GM18520 (cell line): Measurements from ENCODE around the gene PPP2R5E.
"Not testable (repeated sequence)": the region's sequence is repeated elsewhere in the genome, so short reads cannot be mapped to it uniquely, and the experiment has no call there.

Experiments
- ATAC-seq: cut with Tn5 transposase; IDR thresholded peaks from one replicate; pipeline ENCODE4 v1.9.1; 2021; ENCODE audit not compliant: unreplicated experiment

The PPP2R5E gene

DNA sequence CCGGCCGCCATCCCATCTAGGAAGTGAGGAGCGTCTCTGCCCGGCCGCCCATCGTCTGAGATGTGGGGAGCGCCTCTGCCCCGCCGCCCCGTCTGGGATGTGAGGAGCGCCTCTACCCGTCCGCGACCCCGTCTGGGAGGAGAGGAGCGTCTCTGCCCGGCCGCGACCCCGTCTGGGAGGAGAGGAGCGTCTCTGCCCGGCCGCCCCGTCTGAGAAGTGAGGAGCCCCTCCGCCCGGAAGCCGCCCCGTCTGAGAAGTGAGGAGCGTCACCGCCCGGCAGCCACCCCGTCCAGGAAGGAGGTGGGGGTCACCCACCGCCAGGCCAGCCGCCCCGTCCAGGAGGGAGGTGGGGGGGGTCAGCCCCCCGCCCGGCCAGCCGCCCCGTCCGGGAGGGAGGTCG is 20.7 kb downstream of the PPP2R5E start:
- ATAC-seq, result not testable (repeated sequence)

- no peak for ATAC-seq
Measured at GRCh38 chr14:63517354-63517753, 25.8 kb downstream of the PPP2R5E start.

DNA sequence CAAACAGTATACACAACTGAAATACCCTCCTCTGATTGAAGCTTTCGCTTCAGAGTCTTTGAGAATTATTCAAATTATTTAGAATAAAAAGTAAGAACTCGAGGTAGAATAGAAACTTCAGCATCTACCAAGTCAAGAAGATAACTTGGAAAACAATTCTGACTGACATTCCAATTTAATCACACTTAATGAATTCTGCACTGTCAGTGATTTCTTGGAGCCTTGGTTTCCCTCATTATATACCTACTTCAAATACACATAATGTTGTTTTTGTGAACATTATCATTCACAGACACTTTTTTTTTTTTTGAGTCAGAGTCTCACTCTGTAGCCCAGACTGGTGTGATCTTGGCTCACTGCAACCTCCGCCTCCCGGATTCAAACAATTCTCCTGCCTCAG is 27.9 kb downstream of the PPP2R5E start:
- no peak for ATAC-seq

DNA sequence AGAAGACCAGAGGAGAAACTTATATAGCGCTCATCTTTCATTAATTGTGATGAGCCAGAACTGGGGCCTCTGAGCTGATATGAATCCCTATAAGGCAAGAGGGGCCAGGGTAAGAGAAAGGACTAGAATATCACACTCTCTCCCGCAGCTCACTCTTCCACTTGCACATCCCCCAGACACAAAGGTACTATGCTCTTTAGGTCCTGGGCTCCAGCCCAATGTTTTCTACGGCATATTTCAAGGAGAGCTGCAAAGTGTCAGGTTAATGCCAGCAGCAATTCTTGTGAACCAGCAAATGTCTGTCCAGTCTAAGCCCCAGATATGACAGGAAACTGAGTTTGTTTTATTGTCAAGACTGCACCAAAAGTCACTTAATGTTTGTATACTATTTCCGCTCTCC is 29.4 kb downstream of the PPP2R5E start:
- no peak for ATAC-seq

DNA sequence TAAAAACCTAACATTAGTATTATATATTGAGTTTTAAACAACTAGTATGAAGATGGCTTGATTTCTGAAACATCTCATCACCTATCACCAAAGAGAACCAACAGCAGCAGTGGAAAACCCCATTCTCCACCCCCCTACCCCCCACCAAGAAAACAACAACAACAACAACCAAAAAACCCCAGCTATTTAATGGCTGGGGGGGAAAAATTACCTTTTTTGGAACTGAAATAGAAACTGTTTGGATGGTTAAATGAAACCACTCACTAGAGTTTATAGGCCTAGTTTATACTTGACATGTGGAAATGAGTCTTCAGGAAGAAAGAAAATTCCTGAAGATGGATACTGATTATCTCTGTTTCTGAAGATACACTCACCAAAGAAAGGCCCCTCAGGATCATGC is 30.3 kb downstream of the PPP2R5E start:
- ATAC-seq, result no peak

- peak; percentile 66 for ATAC-seq
Measured at GRCh38 chr14:63510538-63510937, 32.6 kb downstream of the PPP2R5E start.

DNA sequence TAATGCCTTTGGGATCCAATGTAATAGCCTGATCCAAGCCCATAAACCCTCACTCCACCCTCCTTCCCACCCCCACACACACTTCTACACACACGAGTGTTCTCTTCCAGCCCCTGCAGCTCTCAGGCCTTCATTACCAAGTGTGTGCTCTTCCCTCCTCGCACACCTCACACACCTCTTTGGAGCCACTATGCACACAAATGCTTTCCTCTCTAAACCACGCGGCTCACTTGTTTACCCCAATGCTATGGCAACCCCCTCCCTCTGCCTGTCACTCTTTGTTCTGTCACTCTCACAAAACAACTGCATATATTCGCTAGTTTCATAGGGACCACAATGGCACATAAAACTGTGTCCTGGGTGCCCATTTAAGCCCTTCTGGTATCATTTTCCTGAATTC is 35.1 kb downstream of the PPP2R5E start:
- no peak for ATAC-seq

DNA sequence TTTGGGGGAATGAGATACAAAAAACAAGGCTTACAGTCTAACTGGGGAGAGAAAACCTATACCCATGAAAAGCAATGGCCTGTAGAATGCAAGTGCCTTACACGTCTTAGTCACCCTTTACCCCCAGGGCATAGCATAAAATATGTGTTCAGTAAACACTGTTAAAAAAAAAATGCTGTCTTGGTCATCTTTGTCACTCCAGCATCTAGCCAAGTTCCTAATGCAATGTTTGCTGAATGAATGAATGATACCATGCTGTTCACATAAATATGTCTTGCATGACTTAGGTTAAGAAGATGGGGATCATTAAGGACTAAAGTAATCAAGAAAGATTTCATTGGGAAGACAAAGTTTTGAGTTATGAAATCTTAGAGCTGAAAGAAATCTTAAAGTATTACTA is 38.5 kb downstream of the PPP2R5E start:
- no peak for ATAC-seq

GRCh38 chr14:63501429-63501828 is 41.7 kb downstream of the PPP2R5E start:
- no peak for ATAC-seq

DNA sequence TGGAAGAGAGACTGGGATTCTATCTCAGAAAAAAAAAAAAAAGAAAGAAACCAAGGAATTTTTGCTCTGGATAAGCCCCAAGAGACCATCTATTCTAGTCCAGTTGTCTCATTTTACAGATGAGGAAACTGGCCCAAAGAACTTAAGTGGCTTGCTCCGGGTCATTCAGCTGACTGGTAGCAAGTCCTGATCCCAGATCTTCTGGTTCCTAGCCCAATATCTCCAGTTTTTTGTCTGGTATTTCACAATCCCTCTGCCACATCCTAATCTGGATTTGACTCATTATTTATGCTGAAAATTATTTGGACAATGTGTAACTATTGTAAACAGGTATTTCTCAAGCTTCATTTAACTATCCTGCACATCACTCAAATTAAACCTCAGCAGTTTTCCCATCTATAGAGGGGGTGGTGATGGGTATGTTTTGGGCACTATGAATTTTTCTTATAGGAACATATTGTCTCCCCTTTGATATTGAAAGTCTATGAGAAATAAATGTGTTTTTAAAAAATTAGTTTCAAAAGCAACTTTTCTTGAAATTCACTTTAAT is 43.4 kb downstream of the PPP2R5E start:
- ATAC-seq, result no peak

- ATAC-seq, result no peak
Measured at GRCh38 chr14:63496837-63497400, 46.3 kb downstream of the PPP2R5E start.

DNA sequence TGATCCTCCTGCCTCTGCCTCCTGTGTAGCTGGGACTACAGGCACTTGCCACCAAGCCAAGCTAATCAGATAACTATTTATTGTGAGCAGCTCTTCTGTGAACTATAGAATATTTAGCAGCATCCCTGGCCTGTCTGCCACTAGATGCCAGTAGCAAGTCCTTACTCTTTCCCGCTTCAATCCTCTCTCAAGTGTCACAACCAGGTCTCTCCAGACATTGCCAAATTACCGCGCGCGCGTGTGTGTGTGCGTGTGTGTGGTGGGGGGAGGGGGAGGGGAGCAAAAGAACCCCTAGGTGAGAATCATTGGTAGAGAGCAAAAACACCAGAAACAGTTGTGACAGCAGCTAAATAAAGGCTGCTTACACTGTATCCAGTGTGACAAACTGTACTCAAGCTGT is 49.9 kb downstream of the PPP2R5E start:
- ATAC-seq, result no peak

- ATAC-seq, result no peak
Measured at GRCh38 chr14:63492391-63492790, 50.8 kb downstream of the PPP2R5E start.

- ATAC-seq, result no peak
Measured at GRCh38 chr14:63487724-63488123, 55.5 kb downstream of the PPP2R5E start.

- ATAC-seq, result no peak
Measured at GRCh38 chr14:63486738-63487137, 56.4 kb downstream of the PPP2R5E start.

- no peak for ATAC-seq
Measured at GRCh38 chr14:63483315-63483714, 59.9 kb downstream of the PPP2R5E start.

DNA sequence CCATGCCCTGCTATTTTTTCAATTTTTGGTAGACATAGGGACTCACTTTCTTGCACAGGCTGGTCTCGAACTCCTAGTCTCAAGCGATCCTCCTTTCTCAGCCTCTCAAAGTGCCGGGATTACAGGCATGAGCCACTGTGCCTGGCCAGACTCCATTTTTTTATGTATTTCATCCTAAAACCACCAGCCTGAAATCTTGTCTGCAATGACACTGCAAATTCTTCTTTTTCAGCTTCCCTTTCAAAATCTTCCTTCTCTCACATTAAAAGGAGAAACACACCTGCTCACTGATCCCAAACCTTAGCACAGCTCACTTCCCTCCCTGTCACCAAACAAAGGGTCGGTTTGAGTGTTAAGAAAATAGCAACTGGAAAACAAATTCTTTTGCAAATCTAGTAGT is 62.6 kb downstream of the PPP2R5E start:
- no peak for ATAC-seq

GRCh38 chr14:63478437-63478852 is 64.7 kb downstream of the PPP2R5E start:
- peak; percentile 28 for ATAC-seq

DNA sequence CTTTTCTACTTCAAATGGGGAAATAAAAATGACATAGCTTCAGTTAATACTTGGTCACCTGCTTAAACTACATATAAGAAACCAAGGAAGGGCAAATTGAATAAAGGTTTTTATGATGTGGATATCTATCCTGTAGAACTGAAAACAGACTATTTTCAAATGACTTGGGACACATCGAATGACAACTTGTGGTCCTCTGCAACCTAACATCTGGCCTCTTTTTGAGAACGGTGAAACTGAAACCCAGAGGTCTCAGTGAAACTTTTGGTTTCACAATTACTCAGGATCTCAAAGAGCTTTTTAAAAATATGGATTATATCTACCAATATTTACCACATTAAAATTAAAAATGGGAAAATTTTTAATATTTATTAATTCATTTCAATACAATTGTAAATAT is 65.2 kb downstream of the PPP2R5E start:
- peak; percentile 77 for ATAC-seq

DNA sequence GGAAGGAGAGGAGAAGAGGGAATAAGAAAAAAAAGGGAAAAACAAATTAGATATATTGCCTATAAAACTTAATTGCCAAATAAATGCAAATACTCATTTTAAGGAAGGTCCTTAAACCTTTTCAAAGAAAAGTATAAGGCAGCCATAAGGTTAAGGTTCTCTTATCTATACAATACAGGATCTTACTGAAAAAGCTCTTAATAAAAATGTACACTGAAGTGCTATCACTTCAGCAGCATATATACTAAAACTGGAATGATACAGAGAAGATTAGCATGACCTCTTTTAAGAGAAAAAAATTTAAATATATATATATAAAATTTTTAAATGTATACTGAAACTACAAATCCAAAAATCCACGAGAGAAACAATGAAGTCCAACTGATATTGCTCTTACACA is 65.6 kb downstream of the PPP2R5E start:
- ATAC-seq, result no peak

- ATAC-seq, result no peak
Measured at GRCh38 chr14:63475761-63476160, 67.4 kb downstream of the PPP2R5E start.

- ATAC-seq, result no peak
Measured at GRCh38 chr14:63474844-63475243, 68.3 kb downstream of the PPP2R5E start.

DNA sequence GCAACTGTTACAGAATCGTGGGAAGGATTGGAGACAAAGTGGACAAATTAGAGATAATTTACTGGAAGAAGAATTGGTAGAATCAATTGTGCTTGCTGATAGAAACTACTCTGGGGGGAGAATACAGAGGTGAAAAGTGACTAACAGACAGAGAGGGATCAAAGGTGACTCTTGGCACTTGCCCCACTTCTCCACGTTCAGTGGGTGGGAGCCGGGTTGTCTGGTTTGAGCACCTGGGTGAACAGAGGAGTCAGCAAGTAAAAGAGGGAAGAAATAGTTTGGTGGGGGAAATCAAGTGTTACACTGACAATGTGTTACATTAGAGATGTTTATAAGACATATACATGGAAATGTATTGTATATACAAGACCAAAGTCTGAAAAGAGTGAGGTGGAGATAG is 69.1 kb downstream of the PPP2R5E start:
- ATAC-seq, result no peak
